ENCODE measurements around the gene OS9.

Gene OS9

DNA sequence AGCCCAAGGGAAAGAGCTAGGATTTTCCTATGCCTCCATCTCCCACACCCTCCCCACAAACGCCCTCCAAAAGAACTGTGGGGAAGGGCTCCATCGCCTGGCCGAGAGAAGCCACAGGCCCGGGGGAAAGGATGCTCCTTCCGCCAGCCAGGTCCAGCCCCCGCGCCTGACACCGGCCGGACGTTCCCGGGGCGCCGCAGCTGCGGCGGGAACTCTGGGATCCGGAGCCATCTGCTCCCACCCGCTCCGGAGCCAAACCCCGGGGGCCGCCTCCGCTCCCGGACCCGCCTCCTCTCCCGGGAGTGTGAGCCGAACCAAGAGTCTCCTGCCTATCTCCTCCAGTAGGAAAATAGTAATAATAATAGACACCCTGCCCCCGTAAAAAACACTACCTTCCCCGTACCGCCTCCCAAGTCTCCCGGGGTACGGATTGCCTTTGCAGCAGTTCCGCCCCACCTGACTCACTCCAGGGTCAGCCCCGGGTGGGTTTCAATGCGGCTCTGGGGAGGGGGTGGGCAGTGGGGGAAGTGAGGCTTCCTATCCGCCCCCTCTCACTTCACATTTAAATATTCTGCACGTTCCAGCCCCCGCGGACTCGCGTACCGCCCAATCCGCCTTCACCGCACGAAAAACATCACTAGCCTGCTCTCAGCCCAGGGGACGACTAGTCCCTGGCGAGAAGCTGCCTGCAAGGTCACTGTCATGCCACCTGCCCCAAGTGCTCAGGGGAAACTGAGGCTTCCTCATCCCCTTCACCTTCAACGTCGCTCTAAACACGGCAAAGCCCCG lies 42.2 kb downstream of the OS9 start (continued):
- TF ChIP-seq EGR2 (tag by site-specific recombination; IDR thresholded peaks at IDR 0.05; ENCODE audit: low read depth), result peak; percentile 69
- TF ChIP-seq, protein P1, sequence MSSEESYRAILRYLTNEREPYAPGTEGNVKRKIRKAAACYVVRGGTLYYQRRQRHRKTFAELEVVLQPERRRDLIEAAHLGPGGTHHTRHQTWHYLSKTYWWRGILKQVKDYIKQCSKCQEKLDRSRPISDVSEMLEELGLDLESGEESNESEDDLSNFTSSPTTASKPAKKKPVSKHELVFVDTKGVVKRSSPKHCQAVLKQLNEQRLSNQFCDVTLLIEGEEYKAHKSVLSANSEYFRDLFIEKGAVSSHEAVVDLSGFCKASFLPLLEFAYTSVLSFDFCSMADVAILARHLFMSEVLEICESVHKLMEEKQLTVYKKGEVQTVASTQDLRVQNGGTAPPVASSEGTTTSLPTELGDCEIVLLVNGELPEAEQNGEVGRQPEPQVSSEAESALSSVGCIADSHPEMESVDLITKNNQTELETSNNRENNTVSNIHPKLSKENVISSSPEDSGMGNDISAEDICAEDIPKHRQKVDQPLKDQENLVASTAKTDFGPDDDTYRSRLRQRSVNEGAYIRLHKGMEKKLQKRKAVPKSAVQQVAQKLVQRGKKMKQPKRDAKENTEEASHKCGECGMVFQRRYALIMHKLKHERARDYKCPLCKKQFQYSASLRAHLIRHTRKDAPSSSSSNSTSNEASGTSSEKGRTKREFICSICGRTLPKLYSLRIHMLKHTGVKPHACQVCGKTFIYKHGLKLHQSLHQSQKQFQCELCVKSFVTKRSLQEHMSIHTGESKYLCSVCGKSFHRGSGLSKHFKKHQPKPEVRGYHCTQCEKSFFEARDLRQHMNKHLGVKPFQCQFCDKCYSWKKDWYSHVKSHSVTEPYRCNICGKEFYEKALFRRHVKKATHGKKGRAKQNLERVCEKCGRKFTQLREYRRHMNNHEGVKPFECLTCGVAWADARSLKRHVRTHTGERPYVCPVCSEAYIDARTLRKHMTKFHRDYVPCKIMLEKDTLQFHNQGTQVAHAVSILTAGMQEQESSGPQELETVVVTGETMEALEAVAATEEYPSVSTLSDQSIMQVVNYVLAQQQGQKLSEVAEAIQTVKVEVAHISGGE (tag by site-specific recombination; conservative IDR thresholded peaks at IDR 0.05; ENCODE audit: low read depth), result peak; percentile 47
- TF ChIP-seq SP2 (tag by site-specific recombination; IDR thresholded peaks at IDR 0.05), result peak; percentile 84
- no peak for TF ChIP-seq HOXD13 (CRISPR knock-in tag; IDR thresholded peaks at IDR 0.05; ENCODE audit: borderline replicate concordance)
- TF ChIP-seq ZNF266 (tag by site-specific recombination; IDR thresholded peaks at IDR 0.05; ENCODE audit: low read depth), result no peak
- 0 out of 2 replicates have a peak, but pooled peaks have one; percentile 8 for TF ChIP-seq ZIC2 (tag by site-specific recombination; IDR thresholded peaks at IDR 0.05)
- 0 out of 2 replicates have a peak, but pooled peaks have one; percentile 46 for TF ChIP-seq KLF16 (tag by site-specific recombination; IDR thresholded peaks at IDR 0.05)
- peak; percentile 56; the same call in 1 of the 2 replicates for TF ChIP-seq REPIN1 (tag by site-specific recombination; IDR thresholded peaks at IDR 0.05; ENCODE audit: low read depth)
- TF ChIP-seq, protein P2, sequence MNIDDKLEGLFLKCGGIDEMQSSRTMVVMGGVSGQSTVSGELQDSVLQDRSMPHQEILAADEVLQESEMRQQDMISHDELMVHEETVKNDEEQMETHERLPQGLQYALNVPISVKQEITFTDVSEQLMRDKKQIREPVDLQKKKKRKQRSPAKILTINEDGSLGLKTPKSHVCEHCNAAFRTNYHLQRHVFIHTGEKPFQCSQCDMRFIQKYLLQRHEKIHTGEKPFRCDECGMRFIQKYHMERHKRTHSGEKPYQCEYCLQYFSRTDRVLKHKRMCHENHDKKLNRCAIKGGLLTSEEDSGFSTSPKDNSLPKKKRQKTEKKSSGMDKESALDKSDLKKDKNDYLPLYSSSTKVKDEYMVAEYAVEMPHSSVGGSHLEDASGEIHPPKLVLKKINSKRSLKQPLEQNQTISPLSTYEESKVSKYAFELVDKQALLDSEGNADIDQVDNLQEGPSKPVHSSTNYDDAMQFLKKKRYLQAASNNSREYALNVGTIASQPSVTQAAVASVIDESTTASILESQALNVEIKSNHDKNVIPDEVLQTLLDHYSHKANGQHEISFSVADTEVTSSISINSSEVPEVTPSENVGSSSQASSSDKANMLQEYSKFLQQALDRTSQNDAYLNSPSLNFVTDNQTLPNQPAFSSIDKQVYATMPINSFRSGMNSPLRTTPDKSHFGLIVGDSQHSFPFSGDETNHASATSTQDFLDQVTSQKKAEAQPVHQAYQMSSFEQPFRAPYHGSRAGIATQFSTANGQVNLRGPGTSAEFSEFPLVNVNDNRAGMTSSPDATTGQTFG (tag by site-specific recombination; IDR thresholded peaks at IDR 0.05; ENCODE audit: borderline replicate concordance), result no peak
- peak; percentile 80 for TF ChIP-seq SP7 (tag by site-specific recombination; IDR thresholded peaks at IDR 0.05)
- TF ChIP-seq, protein P3, sequence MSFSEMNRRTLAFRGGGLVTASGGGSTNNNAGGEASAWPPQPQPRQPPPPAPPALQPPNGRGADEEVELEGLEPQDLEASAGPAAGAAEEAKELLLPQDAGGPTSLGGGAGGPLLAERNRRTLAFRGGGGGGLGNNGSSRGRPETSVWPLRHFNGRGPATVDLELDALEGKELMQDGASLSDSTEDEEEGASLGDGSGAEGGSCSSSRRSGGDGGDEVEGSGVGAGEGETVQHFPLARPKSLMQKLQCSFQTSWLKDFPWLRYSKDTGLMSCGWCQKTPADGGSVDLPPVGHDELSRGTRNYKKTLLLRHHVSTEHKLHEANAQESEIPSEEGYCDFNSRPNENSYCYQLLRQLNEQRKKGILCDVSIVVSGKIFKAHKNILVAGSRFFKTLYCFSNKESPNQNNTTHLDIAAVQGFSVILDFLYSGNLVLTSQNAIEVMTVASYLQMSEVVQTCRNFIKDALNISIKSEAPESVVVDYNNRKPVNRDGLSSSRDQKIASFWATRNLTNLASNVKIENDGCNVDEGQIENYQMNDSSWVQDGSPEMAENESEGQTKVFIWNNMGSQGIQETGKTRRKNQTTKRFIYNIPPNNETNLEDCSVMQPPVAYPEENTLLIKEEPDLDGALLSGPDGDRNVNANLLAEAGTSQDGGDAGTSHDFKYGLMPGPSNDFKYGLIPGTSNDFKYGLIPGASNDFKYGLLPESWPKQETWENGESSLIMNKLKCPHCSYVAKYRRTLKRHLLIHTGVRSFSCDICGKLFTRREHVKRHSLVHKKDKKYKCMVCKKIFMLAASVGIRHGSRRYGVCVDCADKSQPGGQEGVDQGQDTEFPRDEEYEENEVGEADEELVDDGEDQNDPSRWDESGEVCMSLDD (tag by site-specific recombination; IDR thresholded peaks at IDR 0.05), result 0 out of 2 replicates have a peak, but pooled peaks have one; percentile 24
- TF ChIP-seq, protein P4, sequence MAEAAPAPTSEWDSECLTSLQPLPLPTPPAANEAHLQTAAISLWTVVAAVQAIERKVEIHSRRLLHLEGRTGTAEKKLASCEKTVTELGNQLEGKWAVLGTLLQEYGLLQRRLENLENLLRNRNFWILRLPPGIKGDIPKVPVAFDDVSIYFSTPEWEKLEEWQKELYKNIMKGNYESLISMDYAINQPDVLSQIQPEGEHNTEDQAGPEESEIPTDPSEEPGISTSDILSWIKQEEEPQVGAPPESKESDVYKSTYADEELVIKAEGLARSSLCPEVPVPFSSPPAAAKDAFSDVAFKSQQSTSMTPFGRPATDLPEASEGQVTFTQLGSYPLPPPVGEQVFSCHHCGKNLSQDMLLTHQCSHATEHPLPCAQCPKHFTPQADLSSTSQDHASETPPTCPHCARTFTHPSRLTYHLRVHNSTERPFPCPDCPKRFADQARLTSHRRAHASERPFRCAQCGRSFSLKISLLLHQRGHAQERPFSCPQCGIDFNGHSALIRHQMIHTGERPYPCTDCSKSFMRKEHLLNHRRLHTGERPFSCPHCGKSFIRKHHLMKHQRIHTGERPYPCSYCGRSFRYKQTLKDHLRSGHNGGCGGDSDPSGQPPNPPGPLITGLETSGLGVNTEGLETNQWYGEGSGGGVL (tag by site-specific recombination; IDR thresholded peaks at IDR 0.05), result peak; percentile 92
- TF ChIP-seq ZBTB20 (tag by site-specific recombination; IDR thresholded peaks at IDR 0.05), result peak; percentile 87
- peak; percentile 86 for TF ChIP-seq ZFHX2 (tag by site-specific recombination; conservative IDR thresholded peaks at IDR 0.05)
- peak; percentile 74 for TF ChIP-seq GLIS1 (tag by site-specific recombination; IDR thresholded peaks at IDR 0.05)
- TF ChIP-seq, protein P5, sequence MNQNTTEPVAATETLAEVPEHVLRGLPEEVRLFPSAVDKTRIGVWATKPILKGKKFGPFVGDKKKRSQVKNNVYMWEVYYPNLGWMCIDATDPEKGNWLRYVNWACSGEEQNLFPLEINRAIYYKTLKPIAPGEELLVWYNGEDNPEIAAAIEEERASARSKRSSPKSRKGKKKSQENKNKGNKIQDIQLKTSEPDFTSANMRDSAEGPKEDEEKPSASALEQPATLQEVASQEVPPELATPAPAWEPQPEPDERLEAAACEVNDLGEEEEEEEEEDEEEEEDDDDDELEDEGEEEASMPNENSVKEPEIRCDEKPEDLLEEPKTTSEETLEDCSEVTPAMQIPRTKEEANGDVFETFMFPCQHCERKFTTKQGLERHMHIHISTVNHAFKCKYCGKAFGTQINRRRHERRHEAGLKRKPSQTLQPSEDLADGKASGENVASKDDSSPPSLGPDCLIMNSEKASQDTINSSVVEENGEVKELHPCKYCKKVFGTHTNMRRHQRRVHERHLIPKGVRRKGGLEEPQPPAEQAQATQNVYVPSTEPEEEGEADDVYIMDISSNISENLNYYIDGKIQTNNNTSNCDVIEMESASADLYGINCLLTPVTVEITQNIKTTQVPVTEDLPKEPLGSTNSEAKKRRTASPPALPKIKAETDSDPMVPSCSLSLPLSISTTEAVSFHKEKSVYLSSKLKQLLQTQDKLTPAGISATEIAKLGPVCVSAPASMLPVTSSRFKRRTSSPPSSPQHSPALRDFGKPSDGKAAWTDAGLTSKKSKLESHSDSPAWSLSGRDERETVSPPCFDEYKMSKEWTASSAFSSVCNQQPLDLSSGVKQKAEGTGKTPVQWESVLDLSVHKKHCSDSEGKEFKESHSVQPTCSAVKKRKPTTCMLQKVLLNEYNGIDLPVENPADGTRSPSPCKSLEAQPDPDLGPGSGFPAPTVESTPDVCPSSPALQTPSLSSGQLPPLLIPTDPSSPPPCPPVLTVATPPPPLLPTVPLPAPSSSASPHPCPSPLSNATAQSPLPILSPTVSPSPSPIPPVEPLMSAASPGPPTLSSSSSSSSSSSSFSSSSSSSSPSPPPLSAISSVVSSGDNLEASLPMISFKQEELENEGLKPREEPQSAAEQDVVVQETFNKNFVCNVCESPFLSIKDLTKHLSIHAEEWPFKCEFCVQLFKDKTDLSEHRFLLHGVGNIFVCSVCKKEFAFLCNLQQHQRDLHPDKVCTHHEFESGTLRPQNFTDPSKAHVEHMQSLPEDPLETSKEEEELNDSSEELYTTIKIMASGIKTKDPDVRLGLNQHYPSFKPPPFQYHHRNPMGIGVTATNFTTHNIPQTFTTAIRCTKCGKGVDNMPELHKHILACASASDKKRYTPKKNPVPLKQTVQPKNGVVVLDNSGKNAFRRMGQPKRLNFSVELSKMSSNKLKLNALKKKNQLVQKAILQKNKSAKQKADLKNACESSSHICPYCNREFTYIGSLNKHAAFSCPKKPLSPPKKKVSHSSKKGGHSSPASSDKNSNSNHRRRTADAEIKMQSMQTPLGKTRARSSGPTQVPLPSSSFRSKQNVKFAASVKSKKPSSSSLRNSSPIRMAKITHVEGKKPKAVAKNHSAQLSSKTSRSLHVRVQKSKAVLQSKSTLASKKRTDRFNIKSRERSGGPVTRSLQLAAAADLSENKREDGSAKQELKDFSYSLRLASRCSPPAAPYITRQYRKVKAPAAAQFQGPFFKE (tag by site-specific recombination; IDR thresholded peaks at IDR 0.05; ENCODE audit: borderline replicate concordance), result no peak
- peak; percentile 42 for TF ChIP-seq ZNF10 (tag by site-specific recombination; IDR thresholded peaks at IDR 0.05)
- peak; percentile 32; the same call in 1 of the 2 replicates for TF ChIP-seq ZXDB (tag by site-specific recombination; IDR thresholded peaks at IDR 0.05)
- TF ChIP-seq, protein P6, sequence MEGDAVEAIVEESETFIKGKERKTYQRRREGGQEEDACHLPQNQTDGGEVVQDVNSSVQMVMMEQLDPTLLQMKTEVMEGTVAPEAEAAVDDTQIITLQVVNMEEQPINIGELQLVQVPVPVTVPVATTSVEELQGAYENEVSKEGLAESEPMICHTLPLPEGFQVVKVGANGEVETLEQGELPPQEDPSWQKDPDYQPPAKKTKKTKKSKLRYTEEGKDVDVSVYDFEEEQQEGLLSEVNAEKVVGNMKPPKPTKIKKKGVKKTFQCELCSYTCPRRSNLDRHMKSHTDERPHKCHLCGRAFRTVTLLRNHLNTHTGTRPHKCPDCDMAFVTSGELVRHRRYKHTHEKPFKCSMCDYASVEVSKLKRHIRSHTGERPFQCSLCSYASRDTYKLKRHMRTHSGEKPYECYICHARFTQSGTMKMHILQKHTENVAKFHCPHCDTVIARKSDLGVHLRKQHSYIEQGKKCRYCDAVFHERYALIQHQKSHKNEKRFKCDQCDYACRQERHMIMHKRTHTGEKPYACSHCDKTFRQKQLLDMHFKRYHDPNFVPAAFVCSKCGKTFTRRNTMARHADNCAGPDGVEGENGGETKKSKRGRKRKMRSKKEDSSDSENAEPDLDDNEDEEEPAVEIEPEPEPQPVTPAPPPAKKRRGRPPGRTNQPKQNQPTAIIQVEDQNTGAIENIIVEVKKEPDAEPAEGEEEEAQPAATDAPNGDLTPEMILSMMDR (tag by site-specific recombination; IDR thresholded peaks at IDR 0.05), result peak; percentile 77

Measured in HEK293 (cell line).